Body of pancreas (tissue), 4 donors: ENCODE data around the gene PAK4. TPM values are rescaled to one million over a fixed set of nuclear protein-coding genes. Genes with fewer than 3 reads are reported as not detected.

Source experiments
- ATAC-seq: fragments of 150-250 bp; one replicate; pipeline ENCODE4 v1.9.1; 2016
- DNase-seq, 4 donors: peaks; one replicate each; pipeline ENCODE4 v3.0.0-alpha.2; 2019
- H3K27ac ChIP-seq, 4 donors: fragments of 200-600 bp; sonication (generic); 1 replicate in 3 of 4; 2 replicates in 1 of 4; pipeline versions ENCODE4 v1.5.1 to v1.6.1; 2016 to 2019; ENCODE audit warnings: mild to moderate bottlenecking in 1 of 4, mixed read lengths in 1 of 4, moderate library complexity in 1 of 4
- H3K27me3 ChIP-seq, 2 donors: fragments of 200-600 bp; sonication (generic); one replicate each; pipeline ENCODE4 v1.6.0; 2016; ENCODE audit warnings: mild to moderate bottlenecking in 1 of 2
- H3K36me3 ChIP-seq, 2 donors: fragments of 200-600 bp; sonication (generic); replicated peaks in 1 of 2; 2 replicates each; pipeline ENCODE4 v1.5.1; 2016; ENCODE audit warnings: low read depth in 2 of 2; ENCODE audit not compliant: insufficient read depth in 1 of 2
- H3K4me1 ChIP-seq: fragments of 200-600 bp; sonication (generic); one replicate; pipeline ENCODE4 v1.6.0; 2016
- H3K4me3 ChIP-seq, 2 donors: fragments of 200-600 bp; sonication (generic); 1 replicate in 1 of 2; 2 replicates in 1 of 2; pipeline ENCODE4 v1.5.1; 2016 to 2019
- H3K9me3 ChIP-seq, 3 donors: fragments of 200-600 bp; sonication (generic); 1 replicate in 2 of 3; 2 replicates in 1 of 3; pipeline ENCODE4 v1.5.1; 2016
- POLR2A ChIP-seq, 3 donors: fragments of 450-650 bp; IDR thresholded peaks; one replicate each; pipeline ENCODE4 v1.6.1; 2016; ENCODE audit warnings: antibody characterized with exemption in 3 of 3, mild to moderate bottlenecking in 2 of 3
- WGBS, 2 donors: methylation state at CpG; one replicate each; pipeline ENCODE4 v1.1.5; 2017; 5-methylcytosine and 5-hydroxymethylcytosine counted together
- intact Hi-C: fragments of 100-400 bp; cut with DNase I; formaldehyde crosslinking; loops from one replicate; pipeline ENCODE4 v1.15.1; 2023
- total RNA-seq, 2 donors: library from RNA; depleted of rRNA; stranded (reverse); fragments of >200 nt; gene quantifications; one replicate each; pipeline ENCODE4 v1.1.0, GENCODE V29; 2016
- TF ChIP-seq, protein P1 (sequence below), 7 experiments: fragments of 450-650 bp in 4 of 7; fragments of 200-600 bp in 3 of 7; sonication (generic) in 3 of 7; IDR thresholded peaks; one replicate each; pipeline ENCODE4 v1.5.1; 2016 to 2019; ENCODE audit warnings: antibody characterized with exemption in 7 of 7

Gene PAK4
- total RNA-seq, 2 donors from 2014 or later, result 18.9 to 40.2 TPM

DNA sequence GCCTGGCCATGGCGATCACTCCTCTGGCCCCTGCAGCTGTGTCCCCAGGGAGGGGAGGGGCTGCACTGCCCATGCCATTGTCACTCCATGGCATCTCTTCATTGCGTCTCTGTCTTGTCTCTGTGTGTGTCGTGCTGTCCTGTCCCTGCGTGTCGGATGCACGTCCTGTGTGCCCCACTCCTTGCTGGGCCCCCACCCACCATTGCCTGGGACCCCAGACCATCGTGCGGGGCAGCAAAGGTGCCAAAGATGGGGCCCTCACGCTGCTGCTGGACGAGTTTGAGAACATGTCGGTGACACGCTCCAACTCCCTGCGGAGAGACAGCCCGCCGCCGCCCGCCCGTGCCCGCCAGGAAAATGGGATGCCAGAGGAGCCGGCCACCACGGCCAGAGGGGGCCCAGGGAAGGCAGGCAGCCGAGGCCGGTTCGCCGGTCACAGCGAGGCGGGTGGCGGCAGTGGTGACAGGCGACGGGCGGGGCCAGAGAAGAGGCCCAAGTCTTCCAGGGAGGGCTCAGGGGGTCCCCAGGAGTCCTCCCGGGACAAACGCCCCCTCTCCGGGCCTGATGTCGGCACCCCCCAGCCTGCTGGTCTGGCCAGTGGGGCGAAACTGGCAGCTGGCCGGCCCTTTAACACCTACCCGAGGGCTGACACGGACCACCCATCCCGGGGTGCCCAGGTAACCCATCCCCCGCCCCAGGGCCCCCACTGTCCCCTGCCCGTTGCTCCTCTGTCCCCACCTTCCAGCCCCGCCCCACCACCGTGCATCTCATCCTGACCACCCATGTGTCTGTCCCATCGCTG lies 47.3 kb downstream of the PAK4 start:
- no peak for DNase-seq
- peaks cover 3 to 23% of the 10 kb centered on the region in 2 donors for H3K36me3 ChIP-seq
- WGBS, 2 donors, result 92 to 98% methylated on average over 10 to 45 of the region's 45 CpGs
- ATAC-seq, result no peak
- no peak for TF ChIP-seq POLR2A (IDR thresholded peaks at IDR 0.05)
- TF ChIP-seq, protein P1, sequence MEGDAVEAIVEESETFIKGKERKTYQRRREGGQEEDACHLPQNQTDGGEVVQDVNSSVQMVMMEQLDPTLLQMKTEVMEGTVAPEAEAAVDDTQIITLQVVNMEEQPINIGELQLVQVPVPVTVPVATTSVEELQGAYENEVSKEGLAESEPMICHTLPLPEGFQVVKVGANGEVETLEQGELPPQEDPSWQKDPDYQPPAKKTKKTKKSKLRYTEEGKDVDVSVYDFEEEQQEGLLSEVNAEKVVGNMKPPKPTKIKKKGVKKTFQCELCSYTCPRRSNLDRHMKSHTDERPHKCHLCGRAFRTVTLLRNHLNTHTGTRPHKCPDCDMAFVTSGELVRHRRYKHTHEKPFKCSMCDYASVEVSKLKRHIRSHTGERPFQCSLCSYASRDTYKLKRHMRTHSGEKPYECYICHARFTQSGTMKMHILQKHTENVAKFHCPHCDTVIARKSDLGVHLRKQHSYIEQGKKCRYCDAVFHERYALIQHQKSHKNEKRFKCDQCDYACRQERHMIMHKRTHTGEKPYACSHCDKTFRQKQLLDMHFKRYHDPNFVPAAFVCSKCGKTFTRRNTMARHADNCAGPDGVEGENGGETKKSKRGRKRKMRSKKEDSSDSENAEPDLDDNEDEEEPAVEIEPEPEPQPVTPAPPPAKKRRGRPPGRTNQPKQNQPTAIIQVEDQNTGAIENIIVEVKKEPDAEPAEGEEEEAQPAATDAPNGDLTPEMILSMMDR (IDR thresholded peaks at IDR 0.05), result no peak
- no peaks in the 10 kb centered on the region for H3K9me3 ChIP-seq
- no peak overlapping the region for H3K27ac ChIP-seq
- intact Hi-C loops, result no loop called here
- no peak overlapping the region for H3K4me3 ChIP-seq
- H3K27me3 ChIP-seq, result no peaks in the 10 kb centered on the region
- H3K4me1 ChIP-seq, result peaks cover 9% of the 10 kb centered on the region

DNA sequence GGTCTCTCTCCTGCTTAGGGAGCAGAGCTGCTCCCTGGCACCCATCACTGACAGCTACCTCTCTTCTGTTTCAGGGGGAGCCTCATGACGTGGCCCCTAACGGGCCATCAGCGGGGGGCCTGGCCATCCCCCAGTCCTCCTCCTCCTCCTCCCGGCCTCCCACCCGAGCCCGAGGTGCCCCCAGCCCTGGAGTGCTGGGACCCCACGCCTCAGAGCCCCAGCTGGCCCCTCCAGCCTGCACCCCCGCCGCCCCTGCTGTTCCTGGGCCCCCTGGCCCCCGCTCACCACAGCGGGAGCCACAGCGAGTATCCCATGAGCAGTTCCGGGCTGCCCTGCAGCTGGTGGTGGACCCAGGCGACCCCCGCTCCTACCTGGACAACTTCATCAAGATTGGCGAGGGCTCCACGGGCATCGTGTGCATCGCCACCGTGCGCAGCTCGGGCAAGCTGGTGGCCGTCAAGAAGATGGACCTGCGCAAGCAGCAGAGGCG lies 48.0 kb downstream of the PAK4 start:
- no peak for DNase-seq

DNA sequence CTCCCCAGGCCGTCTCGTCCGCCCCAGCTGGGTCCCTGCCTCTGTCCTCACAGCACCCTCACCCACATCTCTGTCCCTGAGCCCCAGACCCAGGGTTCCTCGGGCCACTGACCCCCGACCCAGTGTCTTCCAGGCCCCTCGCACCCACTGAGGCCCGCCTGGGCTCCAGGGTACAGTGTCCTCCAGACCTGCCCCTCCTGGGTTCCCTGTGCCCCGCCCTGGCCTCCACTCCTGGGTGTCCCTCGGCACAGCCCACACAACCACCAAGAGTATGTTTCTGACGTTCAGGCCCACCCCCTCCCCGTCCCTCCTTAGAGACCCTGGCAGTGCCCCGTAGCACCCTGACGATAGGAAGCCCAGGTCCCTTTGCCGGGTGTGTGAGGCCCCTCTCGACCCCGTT lies 48.6 kb downstream of the PAK4 start:
- Histone ChIP-seq H3K4me1 (no peaks in the 10 kb centered on the region), H3K9me3 (no peaks in the 10 kb centered on the region), H3K4me3 (no peak overlapping the region), H3K36me3 (peaks cover 5 to 27% of the 10 kb centered on the region in 2 donors), H3K27me3 (no peaks in the 10 kb centered on the region), H3K27ac (no peak overlapping the region)
- no peak for ATAC-seq
- WGBS, 2 donors, result 90 to 97% methylated on average over 15 to 16 of the region's 16 CpGs
- no peak for TF ChIP-seq POLR2A (IDR thresholded peaks at IDR 0.05)
- TF ChIP-seq, protein P1 (IDR thresholded peaks at IDR 0.05), result no peak
- intact Hi-C loops, result no loop called here
- DNase-seq, result no peak

More for the DNA sequence above, 48.0 kb downstream of the PAK4 start:
- no peak overlapping the region for H3K27ac ChIP-seq
- peaks cover 5 to 27% of the 10 kb centered on the region in 2 donors for H3K36me3 ChIP-seq
- ATAC-seq, result no peak
- no peaks in the 10 kb centered on the region for H3K9me3 ChIP-seq
- peaks cover 2% of the 10 kb centered on the region for H3K4me1 ChIP-seq
- no peaks in the 10 kb centered on the region for H3K27me3 ChIP-seq
- TF ChIP-seq, protein P1 (IDR thresholded peaks at IDR 0.05), result no peak
- TF ChIP-seq POLR2A (IDR thresholded peaks at IDR 0.05), result no peak
- intact Hi-C loops, result no loop called here
- H3K4me3 ChIP-seq, result no peak overlapping the region
- 86 to 95% methylated on average over 14 to 25 of the region's 25 CpGs for WGBS, 2 donors

DNA sequence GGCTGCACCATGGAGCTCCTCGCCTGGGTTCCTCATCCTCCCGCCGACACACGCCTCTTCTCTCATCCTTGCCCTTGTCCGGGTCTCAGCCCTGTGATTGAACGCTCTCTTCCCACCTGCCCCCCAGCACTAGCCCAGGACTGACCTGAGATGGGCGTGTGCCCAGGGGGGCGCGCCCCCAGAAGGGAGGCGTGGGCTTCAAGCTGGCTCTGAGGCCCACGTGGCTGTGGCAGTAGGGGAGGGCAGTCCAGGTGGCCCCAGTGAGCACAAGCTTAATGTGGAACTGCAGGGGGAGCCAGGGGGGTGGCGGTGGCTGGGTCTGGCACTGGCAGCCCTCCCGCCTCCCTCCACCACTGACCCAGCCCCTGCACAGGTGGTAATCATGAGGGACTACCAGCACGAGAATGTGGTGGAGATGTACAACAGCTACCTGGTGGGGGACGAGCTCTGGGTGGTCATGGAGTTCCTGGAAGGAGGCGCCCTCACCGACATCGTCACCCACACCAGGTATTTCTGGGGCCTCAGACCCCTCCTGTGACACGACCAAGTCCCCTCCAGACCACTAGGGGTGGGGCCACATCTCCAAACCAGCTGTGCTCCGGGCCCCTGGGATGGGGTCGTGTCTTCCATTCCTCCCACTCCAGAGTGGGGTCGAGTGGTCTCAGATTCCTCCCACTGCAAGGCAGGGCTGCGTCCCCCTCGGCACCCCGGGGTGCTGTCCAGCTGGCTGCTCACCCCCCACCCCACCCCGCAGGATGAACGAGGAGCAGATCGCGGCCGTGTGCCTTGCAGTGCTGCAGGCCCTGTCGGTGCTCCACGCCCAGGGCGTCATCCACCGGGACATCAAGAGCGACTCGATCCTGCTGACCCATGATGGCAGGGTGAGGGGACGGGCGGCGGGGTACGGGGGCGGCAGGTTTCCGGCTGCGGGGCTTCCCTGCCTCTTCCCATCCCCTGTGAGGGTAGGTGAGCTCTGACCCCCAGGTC lies 49.3 kb downstream of the PAK4 start:
- no peak overlapping the region for H3K27ac ChIP-seq
- H3K4me1 ChIP-seq, result no peaks in the 10 kb centered on the region
- 75 to 90% methylated on average over 11 to 33 of the region's 43 CpGs for WGBS, 2 donors
- DNase-seq, result no peak
- H3K9me3 ChIP-seq, result no peaks in the 10 kb centered on the region
- intact Hi-C loops, result no loop called here
- no peaks in the 10 kb centered on the region for H3K27me3 ChIP-seq
- no peak overlapping the region for H3K4me3 ChIP-seq
- ATAC-seq, result no peak
- peaks cover 5 to 26% of the 10 kb centered on the region in 2 donors for H3K36me3 ChIP-seq
- TF ChIP-seq POLR2A (IDR thresholded peaks at IDR 0.05), result no peak
- TF ChIP-seq, protein P1 (IDR thresholded peaks at IDR 0.05), result no peak
